Ascending aorta (tissue), 2 donors: ENCODE measurements around the gene DLG1. TPM values are rescaled to one million over a fixed set of nuclear protein-coding genes. Genes with fewer than 3 reads are reported as not detected.

Source experiments
- DNase-seq, 2 donors: peaks; one replicate each; pipeline ENCODE4 v3.0.0-alpha.2; 2019; ENCODE audit warnings: low spot score in 2 of 2
- H3K27ac ChIP-seq, 2 donors: fragments of 200-600 bp; sonication (generic); one replicate each; pipeline ENCODE4 v1.5.1; 2016 to 2017; ENCODE audit warnings: mild to moderate bottlenecking in 1 of 2
- H3K27me3 ChIP-seq: fragments of 200-600 bp; sonication (generic); one replicate; pipeline ENCODE4 v1.5.1; 2017
- H3K36me3 ChIP-seq, 2 donors: fragments of 200-600 bp; sonication (generic); one replicate each; pipeline ENCODE4 v1.5.1; 2016
- H3K4me1 ChIP-seq, 2 donors: fragments of 200-600 bp; sonication (generic); one replicate each; pipeline ENCODE4 v1.5.1; 2016 to 2017; ENCODE audit warnings: mild to moderate bottlenecking in 1 of 2
- H3K4me3 ChIP-seq, 2 donors: fragments of 200-600 bp; sonication (generic); one replicate each; pipeline ENCODE4 v1.5.1; 2016 to 2017; ENCODE audit warnings: mild to moderate bottlenecking in 1 of 2
- H3K9me3 ChIP-seq, 2 donors: fragments of 200-600 bp; sonication (generic); one replicate each; pipeline ENCODE4 v1.5.1; 2016
- intact Hi-C: fragments of 100-400 bp; cut with DNase I; formaldehyde crosslinking; loops from one replicate; pipeline ENCODE4 v1.15.1; 2023
- total RNA-seq: library from RNA; depleted of rRNA; stranded (reverse); fragments of >200 nt; gene quantifications from one replicate; pipeline ENCODE4 v1.1.0, GENCODE V29; 2016
- TF ChIP-seq, protein P1 (sequence below), 3 experiments: fragments of 200-600 bp in 2 of 3; fragments of 450-650 bp in 1 of 3; sonication (generic) in 2 of 3; IDR thresholded peaks; one replicate each; pipeline ENCODE4 v1.5.1; 2016 to 2019; ENCODE audit warnings: antibody characterized with exemption in 3 of 3, mild to moderate bottlenecking in 1 of 3, moderate library complexity in 1 of 3

Gene DLG1
- total RNA-seq, 1 donor from 2014 or later = 31.0 TPM

DNA sequence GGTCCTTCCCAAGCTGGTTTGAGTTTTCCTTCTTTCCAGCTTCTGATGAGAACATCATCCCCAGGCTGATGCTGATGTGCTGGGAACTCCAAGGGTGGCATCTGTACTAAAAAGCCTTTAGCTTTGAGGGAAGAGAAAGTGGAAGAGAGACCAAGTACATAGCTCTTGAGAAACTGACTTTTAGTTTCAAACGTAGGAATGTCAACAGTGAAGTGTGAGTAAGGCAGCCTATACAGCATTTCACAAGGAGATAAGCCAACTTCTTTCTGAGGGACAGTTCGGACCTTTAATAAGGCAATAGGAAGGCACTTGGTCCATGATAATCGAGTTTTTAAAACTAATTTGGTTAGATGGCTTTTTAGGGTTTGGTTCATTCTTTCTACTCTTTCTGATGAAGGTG lies 53.7 kb downstream of the DLG1 start:
- Histone ChIP-seq H3K27me3 (no peaks in the 10 kb centered on the region), H3K27ac (no peak overlapping the region), H3K36me3 (peaks cover 0 to 11% of the 10 kb centered on the region in 2 donors), H3K9me3 (peaks cover 27 to 51% of the 10 kb centered on the region in 2 donors), H3K4me3 (no peak overlapping the region), H3K4me1 (no peaks in the 10 kb centered on the region)
- DNase-seq = no peak
- intact Hi-C loops = no loop called here
- TF ChIP-seq, protein P1, sequence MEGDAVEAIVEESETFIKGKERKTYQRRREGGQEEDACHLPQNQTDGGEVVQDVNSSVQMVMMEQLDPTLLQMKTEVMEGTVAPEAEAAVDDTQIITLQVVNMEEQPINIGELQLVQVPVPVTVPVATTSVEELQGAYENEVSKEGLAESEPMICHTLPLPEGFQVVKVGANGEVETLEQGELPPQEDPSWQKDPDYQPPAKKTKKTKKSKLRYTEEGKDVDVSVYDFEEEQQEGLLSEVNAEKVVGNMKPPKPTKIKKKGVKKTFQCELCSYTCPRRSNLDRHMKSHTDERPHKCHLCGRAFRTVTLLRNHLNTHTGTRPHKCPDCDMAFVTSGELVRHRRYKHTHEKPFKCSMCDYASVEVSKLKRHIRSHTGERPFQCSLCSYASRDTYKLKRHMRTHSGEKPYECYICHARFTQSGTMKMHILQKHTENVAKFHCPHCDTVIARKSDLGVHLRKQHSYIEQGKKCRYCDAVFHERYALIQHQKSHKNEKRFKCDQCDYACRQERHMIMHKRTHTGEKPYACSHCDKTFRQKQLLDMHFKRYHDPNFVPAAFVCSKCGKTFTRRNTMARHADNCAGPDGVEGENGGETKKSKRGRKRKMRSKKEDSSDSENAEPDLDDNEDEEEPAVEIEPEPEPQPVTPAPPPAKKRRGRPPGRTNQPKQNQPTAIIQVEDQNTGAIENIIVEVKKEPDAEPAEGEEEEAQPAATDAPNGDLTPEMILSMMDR (IDR thresholded peaks at IDR 0.05) = no peak

DNA sequence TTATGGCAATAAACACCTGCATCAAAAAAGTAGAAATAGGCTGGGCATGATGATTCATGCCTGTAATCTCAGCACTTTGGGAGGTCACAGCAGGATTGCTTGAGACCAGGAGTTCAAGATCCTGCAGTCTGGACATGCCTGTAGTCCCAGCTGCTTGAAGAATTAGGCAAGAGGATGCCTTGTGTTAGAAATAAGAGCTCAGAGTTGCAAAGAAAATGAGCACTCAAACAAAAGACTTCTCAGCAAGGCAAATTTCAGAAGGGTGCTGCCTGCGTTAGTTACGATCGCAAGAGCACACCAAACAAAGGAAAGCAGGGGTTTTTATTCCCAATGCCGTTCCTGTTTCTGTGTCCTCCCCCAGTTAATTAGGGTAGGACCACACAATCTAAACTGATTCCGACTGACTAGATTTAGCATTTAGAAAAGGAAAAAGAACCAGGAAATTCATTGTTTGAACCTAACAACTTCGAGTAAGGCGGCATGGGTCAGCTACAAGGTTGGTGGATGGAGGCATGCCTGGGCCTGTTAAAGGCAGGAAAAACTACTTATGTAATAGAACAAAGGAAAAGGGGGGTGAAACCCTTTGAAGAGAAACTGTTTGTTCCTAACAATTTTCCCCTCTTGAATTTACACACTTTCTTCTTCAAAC lies 55.5 kb downstream of the DLG1 start:
- Histone ChIP-seq H3K4me3 (no peak overlapping the region), H3K36me3 (peaks cover 0 to 11% of the 10 kb centered on the region in 2 donors), H3K27me3 (no peaks in the 10 kb centered on the region), H3K27ac (no peak overlapping the region), H3K9me3 (peaks cover 11 to 39% of the 10 kb centered on the region in 2 donors), H3K4me1 (no peaks in the 10 kb centered on the region)
- DNase-seq = no peak
- TF ChIP-seq, protein P1 (IDR thresholded peaks at IDR 0.05) = no peak
- intact Hi-C loops = no loop called here

DNA sequence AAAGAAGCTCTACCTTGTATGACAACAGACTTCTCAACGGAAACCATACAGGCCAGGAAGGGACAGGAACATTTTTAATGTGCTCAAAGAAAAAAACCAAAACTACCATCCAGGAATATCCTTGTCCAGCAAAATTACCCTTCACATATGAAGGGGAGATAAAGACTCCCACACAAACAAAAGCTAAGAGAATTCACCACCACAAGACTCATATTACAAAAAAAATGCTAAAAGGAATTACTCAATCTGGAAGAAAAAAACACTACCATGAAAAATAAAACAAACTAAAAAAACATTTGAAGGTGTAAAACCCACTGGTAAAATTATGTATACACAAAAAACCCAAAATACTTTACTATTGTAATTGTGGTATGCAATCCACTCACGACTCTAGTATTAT lies 57.2 kb downstream of the DLG1 start:
- Histone ChIP-seq H3K27ac (no peak overlapping the region), H3K4me3 (no peak overlapping the region), H3K4me1 (no peaks in the 10 kb centered on the region), H3K27me3 (no peaks in the 10 kb centered on the region), H3K36me3 (peaks cover 0 to 11% of the 10 kb centered on the region in 2 donors), H3K9me3 (peaks cover 11 to 38% of the 10 kb centered on the region in 2 donors)
- TF ChIP-seq, protein P1 (IDR thresholded peaks at IDR 0.05) = no peak
- DNase-seq = no peak
- intact Hi-C loops = no loop called here

DNA sequence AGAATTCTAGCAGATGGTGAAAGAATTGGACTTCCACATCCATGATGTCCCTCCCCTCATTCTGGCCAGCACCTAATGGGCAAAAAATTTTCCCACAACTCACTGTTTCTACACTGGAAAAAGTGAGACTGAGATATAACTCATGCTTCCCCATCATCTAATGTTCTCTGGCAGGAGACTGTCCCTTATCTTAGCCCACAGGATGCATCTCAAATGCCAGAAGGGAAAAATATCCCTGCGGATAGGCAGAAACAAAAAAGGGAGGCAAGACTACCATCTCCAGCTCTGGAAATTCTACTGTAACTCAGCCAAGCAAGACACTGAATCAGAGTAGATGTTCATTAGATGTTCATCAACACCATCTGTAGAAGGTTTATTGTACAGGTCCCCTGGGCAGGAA lies 58.6 kb downstream of the DLG1 start:
- TF ChIP-seq, protein P1 (IDR thresholded peaks at IDR 0.05) = no peak
- H3K4me1 ChIP-seq = no peaks in the 10 kb centered on the region
- H3K27ac ChIP-seq = no peak overlapping the region
- no peaks in the 10 kb centered on the region for H3K27me3 ChIP-seq
- H3K36me3 ChIP-seq = peaks cover 0 to 8% of the 10 kb centered on the region in 2 donors
- peaks cover 11 to 48% of the 10 kb centered on the region in 2 donors for H3K9me3 ChIP-seq
- intact Hi-C loops = no loop called here
- no peak overlapping the region for H3K4me3 ChIP-seq
- DNase-seq = no peak

DNA sequence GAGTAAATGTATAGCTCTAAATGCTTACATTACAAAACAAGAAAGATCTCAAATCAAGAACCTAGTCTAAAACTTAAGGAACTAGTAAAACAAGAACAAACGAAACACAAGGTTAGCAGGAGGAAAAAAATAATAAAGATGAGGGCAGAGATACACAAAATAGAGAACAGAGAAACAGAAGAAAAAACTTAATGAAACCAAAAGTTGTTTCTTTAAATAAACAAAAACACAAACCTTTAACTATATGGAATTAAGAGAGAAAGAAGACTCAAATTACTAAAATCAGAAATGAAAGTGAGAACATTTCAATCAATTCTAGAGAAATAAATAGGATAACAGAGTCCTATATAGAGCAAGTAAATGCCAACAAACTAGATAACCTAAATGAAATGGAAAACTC lies 59.6 kb downstream of the DLG1 start:
- no peaks in the 10 kb centered on the region for H3K36me3 ChIP-seq
- TF ChIP-seq, protein P1 (IDR thresholded peaks at IDR 0.05) = no peak

More for the DNA sequence above, 59.6 kb downstream of the DLG1 start:
- Histone ChIP-seq H3K4me1 (no peaks in the 10 kb centered on the region), H3K4me3 (no peak overlapping the region), H3K27me3 (no peaks in the 10 kb centered on the region), H3K9me3 (peaks cover 11 to 47% of the 10 kb centered on the region in 2 donors), H3K27ac (no peak overlapping the region)
- DNase-seq = no peak
- intact Hi-C loops = no loop called here
